Prostate gland (tissue), 2 donors: ENCODE results near the gene RBFOX2.

Experiments used
- CTCF ChIP-seq, 4 experiments: fragments of 200-600 bp in 2 of 4; fragments of 450-650 bp in 2 of 4; sonication (generic) in 2 of 4; IDR thresholded peaks; 1 replicate in 3 of 4; 2 replicates in 1 of 4; pipeline ENCODE4 v1.5.1; 2016 to 2019; ENCODE audit warnings: antibody characterized with exemption in 4 of 4, mild to moderate bottlenecking in 2 of 4, moderate library complexity in 2 of 4
- POLR2A ChIP-seq: fragments of 450-650 bp; IDR thresholded peaks from one replicate; pipeline ENCODE4 v1.6.1; 2016; ENCODE audit warnings: antibody characterized with exemption, mild to moderate bottlenecking

- TF ChIP-seq POLR2A, result no peak
- TF ChIP-seq CTCF (IDR thresholded peaks at IDR 0.05), result no peak
These were observed 44.9 kb upstream of the RBFOX2 start for GRCh38 chr22:36073476-36073875.
